Measurements from ENCODE around the gene PHACTR3.

PHACTR3 gene

GRCh38 chr20:59786801-59787537, 182.6 kb downstream of the PHACTR3 start:
- H3K4me3 ChIP-seq (ENCODE audit: low read depth, low read length) = no peak overlapping the region
- DNase-seq (ENCODE audit: low read depth) = no peak
- no peak for TF ChIP-seq CTCF (IDR thresholded peaks at IDR 0.05; ENCODE audit: low read depth, low read length, missing control alignments)
- in situ Hi-C loops (cut with HindIII; ENCODE audit: low sequenced_read_pairs) = no loop called here

GRCh38 chr20:59787538-59787890, 183.2 kb downstream of the PHACTR3 start:
- no peak for DNase-seq (ENCODE audit: low read depth)
- in situ Hi-C loops (cut with HindIII; ENCODE audit: low sequenced_read_pairs) = no loop called here
- TF ChIP-seq CTCF (IDR thresholded peaks at IDR 0.05; ENCODE audit: low read depth, low read length, missing control alignments) = no peak
- H3K4me3 ChIP-seq (ENCODE audit: low read depth, low read length) = no peak overlapping the region

- in situ Hi-C loops (cut with HindIII; ENCODE audit: low sequenced_read_pairs) = no loop called here
- no peak for DNase-seq (ENCODE audit: low read depth)
- TF ChIP-seq CTCF (IDR thresholded peaks at IDR 0.05; ENCODE audit: low read depth, low read length, missing control alignments) = no peak
- no peak overlapping the region for H3K4me3 ChIP-seq (ENCODE audit: low read depth, low read length)
Observed at GRCh38 chr20:59788196-59788735, 183.9 kb downstream of the PHACTR3 start.

- DNase-seq (ENCODE audit: low read depth) = no peak
- H3K4me3 ChIP-seq (ENCODE audit: low read depth, low read length) = no peak overlapping the region
- TF ChIP-seq CTCF (IDR thresholded peaks at IDR 0.05; ENCODE audit: low read depth, low read length, missing control alignments) = no peak
- in situ Hi-C loops (cut with HindIII; ENCODE audit: low sequenced_read_pairs) = no loop called here
Observed at GRCh38 chr20:59788811-59789397, 184.6 kb downstream of the PHACTR3 start.

GRCh38 chr20:59789686-59790085, 185.3 kb downstream of the PHACTR3 start:
- in situ Hi-C loops (cut with HindIII; ENCODE audit: low sequenced_read_pairs) = no loop called here
- DNase-seq (ENCODE audit: low read depth) = no peak
- no peak for TF ChIP-seq CTCF (IDR thresholded peaks at IDR 0.05; ENCODE audit: low read depth, low read length, missing control alignments)
- H3K4me3 ChIP-seq (ENCODE audit: low read depth, low read length) = no peak overlapping the region

- in situ Hi-C loops (cut with HindIII; ENCODE audit: low sequenced_read_pairs) = no loop called here
- no peak for TF ChIP-seq CTCF (IDR thresholded peaks at IDR 0.05; ENCODE audit: low read depth, low read length, missing control alignments)
- no peak overlapping the region for H3K4me3 ChIP-seq (ENCODE audit: low read depth, low read length)
- no peak for DNase-seq (ENCODE audit: low read depth)
Observed at GRCh38 chr20:59790346-59790745, 186.0 kb downstream of the PHACTR3 start.
